Measurements from ENCODE around the gene ZNF837.

The ZNF837 gene

DNA sequence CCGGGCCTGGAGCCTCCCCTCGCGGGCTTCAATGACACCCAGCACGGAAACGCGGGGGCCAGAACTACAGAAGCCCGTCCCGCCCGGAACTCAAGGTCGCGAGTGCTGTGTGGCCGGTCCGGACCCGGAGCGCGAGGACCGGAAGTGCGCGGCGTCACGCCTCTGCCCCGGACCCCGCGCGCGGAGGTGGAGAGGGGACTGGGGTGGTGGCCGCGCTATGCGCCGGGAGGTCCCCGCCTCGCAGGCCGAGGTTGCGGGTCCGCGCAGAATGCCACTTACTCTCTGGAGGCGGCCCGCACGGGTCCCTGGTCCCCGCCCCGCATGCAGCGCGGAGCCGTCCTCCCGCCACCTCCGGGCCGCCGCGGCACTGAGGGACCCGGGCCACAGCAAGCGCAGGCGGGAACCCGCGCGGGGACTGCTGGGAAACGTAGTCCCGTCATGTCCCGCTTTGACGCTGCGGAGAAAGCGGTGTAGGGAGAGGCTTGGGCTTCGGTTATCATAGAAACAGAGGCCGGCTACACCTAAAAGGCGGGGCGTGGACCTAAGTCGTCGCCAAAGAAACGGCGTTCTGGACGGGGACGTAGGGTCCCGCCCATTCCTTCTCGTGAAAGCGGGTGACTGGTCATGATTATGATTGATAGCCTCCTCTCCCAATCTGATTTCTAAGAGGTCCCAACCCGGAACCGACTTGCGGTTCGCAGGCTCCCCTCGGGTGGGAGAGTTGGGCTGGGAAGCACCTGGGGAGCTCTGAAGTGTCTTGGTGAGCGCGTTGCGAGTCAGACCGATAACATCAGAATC, at the start of gene ZNF837 (continued):
- TF ChIP-seq TSHZ1 (tag by site-specific recombination; IDR thresholded peaks at IDR 0.05; ENCODE audit: borderline replicate concordance): peak; percentile 53; the same call in 1 of the 2 replicates
- peak; percentile 44 for TF ChIP-seq ZIC2 (tag by site-specific recombination; IDR thresholded peaks at IDR 0.05)
- TF ChIP-seq, protein P1, sequence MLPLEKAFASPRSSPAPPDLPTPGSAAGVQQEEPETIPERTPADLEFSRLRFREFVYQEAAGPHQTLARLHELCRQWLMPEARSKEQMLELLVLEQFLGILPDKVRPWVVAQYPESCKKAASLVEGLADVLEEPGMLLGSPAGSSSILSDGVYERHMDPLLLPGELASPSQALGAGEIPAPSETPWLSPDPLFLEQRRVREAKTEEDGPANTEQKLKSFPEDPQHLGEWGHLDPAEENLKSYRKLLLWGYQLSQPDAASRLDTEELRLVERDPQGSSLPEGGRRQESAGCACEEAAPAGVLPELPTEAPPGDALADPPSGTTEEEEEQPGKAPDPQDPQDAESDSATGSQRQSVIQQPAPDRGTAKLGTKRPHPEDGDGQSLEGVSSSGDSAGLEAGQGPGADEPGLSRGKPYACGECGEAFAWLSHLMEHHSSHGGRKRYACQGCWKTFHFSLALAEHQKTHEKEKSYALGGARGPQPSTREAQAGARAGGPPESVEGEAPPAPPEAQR (tag by site-specific recombination; IDR thresholded peaks at IDR 0.05): peak; percentile 84
- TF ChIP-seq PATZ1 (tag by site-specific recombination; IDR thresholded peaks at IDR 0.05): peak; percentile 87
- TF ChIP-seq ZNF777 (tag by site-specific recombination; IDR thresholded peaks at IDR 0.05; ENCODE audit: borderline replicate concordance): peak; percentile 83; the same call in 1 of the 2 replicates
- peak; percentile 96 for TF ChIP-seq ZNF76 (tag by site-specific recombination; IDR thresholded peaks at IDR 0.05; ENCODE audit: borderline replicate concordance, low read depth)
- TF ChIP-seq ZNF146 (tag by site-specific recombination; IDR thresholded peaks at IDR 0.05): 0 out of 2 replicates have a peak, but pooled peaks have one; percentile 35
- TF ChIP-seq OSR2 (tag by site-specific recombination; IDR thresholded peaks at IDR 0.05): 0 out of 2 replicates have a peak, but pooled peaks have one; percentile 37
- TF ChIP-seq ZBTB17 (tag by site-specific recombination; IDR thresholded peaks at IDR 0.05): peak; percentile 71
- TF ChIP-seq ZFP41 (tag by site-specific recombination; IDR thresholded peaks at IDR 0.05; ENCODE audit: borderline replicate concordance): peak; percentile 80; the same call in 1 of the 2 replicates
- no peak for TF ChIP-seq ZNF791 (tag by site-specific recombination; IDR thresholded peaks at IDR 0.05)
- 0 out of 2 replicates have a peak, but pooled peaks have one; percentile 40 for TF ChIP-seq ZNF677 (tag by site-specific recombination; IDR thresholded peaks at IDR 0.05)
- TF ChIP-seq HOXD13 (CRISPR knock-in tag; IDR thresholded peaks at IDR 0.05; ENCODE audit: borderline replicate concordance): peak; percentile 88
- peak; percentile 97 for TF ChIP-seq KLF8 (tag by site-specific recombination; IDR thresholded peaks at IDR 0.05)
- TF ChIP-seq TRIM28 (IDR thresholded peaks at IDR 0.05; ENCODE audit: borderline replicate concordance, low read length): no peak; the same call in 1 of the 2 replicates
- peak; percentile 86 for TF ChIP-seq SP2 (tag by site-specific recombination; IDR thresholded peaks at IDR 0.05)
- TF ChIP-seq EGR2 (tag by site-specific recombination; IDR thresholded peaks at IDR 0.05; ENCODE audit: low read depth): peak; percentile 94
- peak; percentile 55; the same call in 1 of the 2 replicates for TF ChIP-seq ZNF596 (tag by site-specific recombination; IDR thresholded peaks at IDR 0.05)
- no peak for TF ChIP-seq ZNF433 (tag by site-specific recombination; IDR thresholded peaks at IDR 0.05; ENCODE audit: low read depth)
- TF ChIP-seq, protein P2, sequence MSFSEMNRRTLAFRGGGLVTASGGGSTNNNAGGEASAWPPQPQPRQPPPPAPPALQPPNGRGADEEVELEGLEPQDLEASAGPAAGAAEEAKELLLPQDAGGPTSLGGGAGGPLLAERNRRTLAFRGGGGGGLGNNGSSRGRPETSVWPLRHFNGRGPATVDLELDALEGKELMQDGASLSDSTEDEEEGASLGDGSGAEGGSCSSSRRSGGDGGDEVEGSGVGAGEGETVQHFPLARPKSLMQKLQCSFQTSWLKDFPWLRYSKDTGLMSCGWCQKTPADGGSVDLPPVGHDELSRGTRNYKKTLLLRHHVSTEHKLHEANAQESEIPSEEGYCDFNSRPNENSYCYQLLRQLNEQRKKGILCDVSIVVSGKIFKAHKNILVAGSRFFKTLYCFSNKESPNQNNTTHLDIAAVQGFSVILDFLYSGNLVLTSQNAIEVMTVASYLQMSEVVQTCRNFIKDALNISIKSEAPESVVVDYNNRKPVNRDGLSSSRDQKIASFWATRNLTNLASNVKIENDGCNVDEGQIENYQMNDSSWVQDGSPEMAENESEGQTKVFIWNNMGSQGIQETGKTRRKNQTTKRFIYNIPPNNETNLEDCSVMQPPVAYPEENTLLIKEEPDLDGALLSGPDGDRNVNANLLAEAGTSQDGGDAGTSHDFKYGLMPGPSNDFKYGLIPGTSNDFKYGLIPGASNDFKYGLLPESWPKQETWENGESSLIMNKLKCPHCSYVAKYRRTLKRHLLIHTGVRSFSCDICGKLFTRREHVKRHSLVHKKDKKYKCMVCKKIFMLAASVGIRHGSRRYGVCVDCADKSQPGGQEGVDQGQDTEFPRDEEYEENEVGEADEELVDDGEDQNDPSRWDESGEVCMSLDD (tag by site-specific recombination; IDR thresholded peaks at IDR 0.05): peak; percentile 87
- 0 out of 2 replicates have a peak, but pooled peaks have one; percentile 67 for TF ChIP-seq ZNF837 (tag by site-specific recombination; IDR thresholded peaks at IDR 0.05)
- peak; percentile 88 for TF ChIP-seq YY2 (tag by site-specific recombination; IDR thresholded peaks at IDR 0.05)
- peak; percentile 84 for TF ChIP-seq ZNF10 (tag by site-specific recombination; IDR thresholded peaks at IDR 0.05)
- 0 out of 2 replicates have a peak, but pooled peaks have one; percentile 25 for TF ChIP-seq ZNF239 (tag by site-specific recombination; IDR thresholded peaks at IDR 0.05)
- peak; percentile 100 for TF ChIP-seq ZSCAN30 (tag by site-specific recombination; IDR thresholded peaks at IDR 0.05)
- TF ChIP-seq ZNF621 (tag by site-specific recombination; IDR thresholded peaks at IDR 0.05): no peak
- TF ChIP-seq ZNF623 (tag by site-specific recombination; IDR thresholded peaks at IDR 0.05): peak; percentile 46
- TF ChIP-seq ZNF223 (tag by site-specific recombination; IDR thresholded peaks at IDR 0.05): 0 out of 2 replicates have a peak, but pooled peaks have one; percentile 11
- TF ChIP-seq ZNF629 (tag by site-specific recombination; IDR thresholded peaks at IDR 0.05): peak; percentile 77
- peak; percentile 82 for TF ChIP-seq YY1 (tag by site-specific recombination; IDR thresholded peaks at IDR 0.05)
- TF ChIP-seq SALL2 (tag by site-specific recombination; IDR thresholded peaks at IDR 0.05; ENCODE audit: borderline replicate concordance): peak; percentile 58; the same call in 1 of the 2 replicates

Measured in HEK293 (cell line).